Ectodermal cell (in vitro differentiated cells): ENCODE data around the gene SNRNP48. TPM values are rescaled to one million over a fixed set of nuclear protein-coding genes. Genes with fewer than 3 reads are reported as not detected.

Source experiments
- H3K27ac ChIP-seq: 2 replicates; pipeline ENCODE4 v1.7.0; 2013; ENCODE audit warnings: mild to moderate bottlenecking, low read depth, low read length; ENCODE audit not compliant: insufficient read depth, poor library complexity, severe bottlenecking
- H3K27me3 ChIP-seq: 2 replicates; pipeline ENCODE4 v1.7.0; 2013; ENCODE audit warnings: mild to moderate bottlenecking, low read length; ENCODE audit not compliant: insufficient read depth, control insufficient read depth, poor library complexity, severe bottlenecking
- H3K36me3 ChIP-seq: one replicate; pipeline ENCODE4 v1.7.0; 2013; ENCODE audit warnings: low read length; ENCODE audit not compliant: control insufficient read depth, insufficient read depth
- H3K4me1 ChIP-seq: one replicate; pipeline ENCODE4 v1.7.0; 2013; ENCODE audit warnings: low read length; ENCODE audit not compliant: control insufficient read depth, insufficient read depth
- H3K4me3 ChIP-seq: 2 replicates; pipeline ENCODE4 v1.7.0; 2013; ENCODE audit warnings: low read depth, low read length, control low read depth; ENCODE audit not compliant: insufficient read depth
- H3K9me3 ChIP-seq: 2 replicates; pipeline ENCODE4 v1.7.0; 2013; ENCODE audit warnings: mild to moderate bottlenecking, low read length, moderate library complexity; ENCODE audit not compliant: control insufficient read depth
- WGBS, 2 experiments: methylation state at CpG; one replicate each; pipeline ENCODE4 v1.1.7; 2013; ENCODE audit warnings: missing lambda C conversion rate in 2 of 2; 5-methylcytosine and 5-hydroxymethylcytosine counted together
- polyA plus RNA-seq, 4 experiments: library from polyadenylated mRNA; stranded (reverse); fragments of 50-300 nt; gene quantifications; one replicate each; pipeline ENCODE4 v1.2.3, GENCODE V29; 2013

SNRNP48 gene
- polyA plus RNA-seq (2013, experiment 1 of 4): 32.1 TPM
- 24.6 TPM for polyA plus RNA-seq (2013, experiment 2 of 4)
- polyA plus RNA-seq (2013, experiment 3 of 4): 22.4 TPM
- 25.5 TPM for polyA plus RNA-seq (2013, experiment 4 of 4)

- Histone ChIP-seq H3K4me1 (peaks cover 3% of the 10 kb centered on the region), H3K27ac (no peak within 1 kb of the TSS), H3K4me3 (peak within 1 kb of the TSS; percentile 85), H3K9me3 (no peaks in the 10 kb centered on the region), H3K36me3 (no peaks in the 10 kb centered on the region), H3K27me3 (no peaks in the 10 kb centered on the region)
- WGBS, 2 experiments: 1% methylated on average over 72 of the region's 72 CpGs
Observed at GRCh38 chr6:7589949-7590917, at the start of gene SNRNP48. Gene SNRNP48, plus strand, starts transcription at chr6:7590198. Its CDS starts 60 bp downstream, at chr6:7590258.

GRCh38 chr6:7540595-7540994 is 49.4 kb upstream of the SNRNP48 start:
- WGBS, 2 experiments: 13% methylated on average over 17 of the region's 17 CpGs
- no peaks in the 10 kb centered on the region for H3K36me3 ChIP-seq
- peaks cover 76% of the 10 kb centered on the region for H3K27me3 ChIP-seq
- peaks cover 21% of the 10 kb centered on the region for H3K4me1 ChIP-seq
- peak overlapping the region; percentile 46 for H3K4me3 ChIP-seq
- no peaks in the 10 kb centered on the region for H3K9me3 ChIP-seq
- H3K27ac ChIP-seq: no peak overlapping the region

GRCh38 chr6:7541175-7542064 is 48.6 kb upstream of the SNRNP48 start, which contains the start of gene DSP:
Gene DSP, plus strand, starts transcription at chr6:7541671. Its CDS starts 245 bp downstream, at chr6:7541916.
- WGBS, 2 experiments: 0% methylated on average over 105 of the region's 105 CpGs
- Histone ChIP-seq H3K9me3 (no peaks in the 10 kb centered on the region), H3K4me1 (peaks cover 23% of the 10 kb centered on the region), H3K4me3 (peak within 1 kb of the TSS; percentile 46), H3K27me3 (peaks cover 79% of the 10 kb centered on the region), H3K27ac (peak within 1 kb of the TSS; percentile 46), H3K36me3 (no peaks in the 10 kb centered on the region)

GRCh38 chr6:7542065-7542873 is 47.7 kb upstream of the SNRNP48 start:
- 0% methylated on average over 80 of the region's 80 CpGs for WGBS, 2 experiments
- peak overlapping the region; percentile 46 for H3K4me3 ChIP-seq
- peaks cover 23% of the 10 kb centered on the region for H3K4me1 ChIP-seq
- H3K9me3 ChIP-seq: no peaks in the 10 kb centered on the region
- no peaks in the 10 kb centered on the region for H3K36me3 ChIP-seq
- peaks cover 79% of the 10 kb centered on the region for H3K27me3 ChIP-seq
- peak overlapping the region; percentile 46 for H3K27ac ChIP-seq

GRCh38 chr6:7542874-7543624 is 46.9 kb upstream of the SNRNP48 start:
- 0 to 1% methylated on average over 32 of the region's 32 CpGs for WGBS, 2 experiments
- Histone ChIP-seq H3K4me1 (peaks cover 23% of the 10 kb centered on the region), H3K36me3 (no peaks in the 10 kb centered on the region), H3K27me3 (peaks cover 78% of the 10 kb centered on the region), H3K27ac (peak overlapping the region; percentile 12), H3K4me3 (peak overlapping the region; percentile 46), H3K9me3 (no peaks in the 10 kb centered on the region)

GRCh38 chr6:7543789-7544424 is 46.1 kb upstream of the SNRNP48 start:
- no peaks in the 10 kb centered on the region for H3K36me3 ChIP-seq
- 13% methylated on average over 12 of the region's 13 CpGs for WGBS, 2 experiments
- no peaks in the 10 kb centered on the region for H3K9me3 ChIP-seq
- H3K4me3 ChIP-seq: no peak overlapping the region
- H3K4me1 ChIP-seq: peaks cover 23% of the 10 kb centered on the region
- H3K27ac ChIP-seq: no peak overlapping the region
- peaks cover 70% of the 10 kb centered on the region for H3K27me3 ChIP-seq

GRCh38 chr6:7544597-7544996 is 45.4 kb upstream of the SNRNP48 start:
- H3K9me3 ChIP-seq: no peaks in the 10 kb centered on the region
- peaks cover 23% of the 10 kb centered on the region for H3K4me1 ChIP-seq
- H3K27ac ChIP-seq: no peak overlapping the region
- WGBS, 2 experiments: 0 to 11% methylated on average over 2 of the region's 3 CpGs
- no peaks in the 10 kb centered on the region for H3K36me3 ChIP-seq
- no peak overlapping the region for H3K4me3 ChIP-seq
- H3K27me3 ChIP-seq: peaks cover 63% of the 10 kb centered on the region

- Histone ChIP-seq H3K4me3 (no peak overlapping the region), H3K9me3 (no peaks in the 10 kb centered on the region), H3K36me3 (no peaks in the 10 kb centered on the region), H3K27ac (no peak overlapping the region), H3K27me3 (peaks cover 54% of the 10 kb centered on the region), H3K4me1 (peaks cover 22% of the 10 kb centered on the region)
- 82 to 84% methylated on average over 12 of the region's 12 CpGs for WGBS, 2 experiments
Observed at GRCh38 chr6:7545316-7546019, 44.5 kb upstream of the SNRNP48 start.
